Ectodermal cell (in vitro differentiated cells): ENCODE data around the gene EXOC6.
A peak's percentile ranks its signal among the peaks of the same experiment; 100 is the strongest.

Experiments used
- H3K27ac ChIP-seq: 2 replicates; pipeline ENCODE4 v1.7.0; 2013; ENCODE audit warnings: mild to moderate bottlenecking, low read depth, low read length; ENCODE audit not compliant: insufficient read depth, poor library complexity, severe bottlenecking
- H3K27me3 ChIP-seq: 2 replicates; pipeline ENCODE4 v1.7.0; 2013; ENCODE audit warnings: mild to moderate bottlenecking, low read length; ENCODE audit not compliant: insufficient read depth, control insufficient read depth, poor library complexity, severe bottlenecking
- H3K36me3 ChIP-seq: one replicate; pipeline ENCODE4 v1.7.0; 2013; ENCODE audit warnings: low read length; ENCODE audit not compliant: control insufficient read depth, insufficient read depth
- H3K4me1 ChIP-seq: one replicate; pipeline ENCODE4 v1.7.0; 2013; ENCODE audit warnings: low read length; ENCODE audit not compliant: control insufficient read depth, insufficient read depth
- H3K4me3 ChIP-seq: 2 replicates; pipeline ENCODE4 v1.7.0; 2013; ENCODE audit warnings: low read depth, low read length, control low read depth; ENCODE audit not compliant: insufficient read depth
- H3K9me3 ChIP-seq: 2 replicates; pipeline ENCODE4 v1.7.0; 2013; ENCODE audit warnings: mild to moderate bottlenecking, low read length, moderate library complexity; ENCODE audit not compliant: control insufficient read depth
- WGBS, 2 experiments: methylation state at CpG; one replicate each; pipeline ENCODE4 v1.1.7; 2013; ENCODE audit warnings: missing lambda C conversion rate in 2 of 2; 5-methylcytosine and 5-hydroxymethylcytosine counted together

The EXOC6 gene

GRCh38 chr10:92848037-92848440 is 281 bp upstream of the EXOC6 start:
- Histone ChIP-seq H3K27ac (no peak overlapping the region), H3K4me1 (no peaks in the 10 kb centered on the region), H3K36me3 (no peaks in the 10 kb centered on the region), H3K4me3 (peak overlapping the region; percentile 80), H3K27me3 (peaks cover 20% of the 10 kb centered on the region), H3K9me3 (no peaks in the 10 kb centered on the region)
- WGBS, 2 experiments, result 5% methylated on average over 32 of the region's 32 CpGs

- Histone ChIP-seq H3K27ac (no peak overlapping the region), H3K4me1 (no peaks in the 10 kb centered on the region), H3K4me3 (peak overlapping the region; percentile 80), H3K36me3 (no peaks in the 10 kb centered on the region), H3K9me3 (no peaks in the 10 kb centered on the region), H3K27me3 (peaks cover 20% of the 10 kb centered on the region)
- 0 to 5% methylated on average over 6 to 7 of the region's 7 CpGs for WGBS, 2 experiments
Measured at GRCh38 chr10:92849234-92849525, 860 bp downstream of the EXOC6 start.

GRCh38 chr10:92849576-92850090 is 1.3 kb downstream of the EXOC6 start:
- H3K27ac ChIP-seq, result no peak overlapping the region
- no peaks in the 10 kb centered on the region for H3K4me1 ChIP-seq
- H3K9me3 ChIP-seq, result no peaks in the 10 kb centered on the region
- H3K4me3 ChIP-seq, result peak overlapping the region; percentile 80
- 82 to 94% methylated on average over 2 of the region's 2 CpGs for WGBS, 2 experiments
- H3K27me3 ChIP-seq, result peaks cover 20% of the 10 kb centered on the region
- H3K36me3 ChIP-seq, result no peaks in the 10 kb centered on the region

- no peak overlapping the region for H3K4me3 ChIP-seq
- H3K36me3 ChIP-seq, result no peaks in the 10 kb centered on the region
- no peaks in the 10 kb centered on the region for H3K9me3 ChIP-seq
- WGBS, 2 experiments, result 100% methylated on average over 1 of the region's 2 CpGs; no CpG with 5 or more reads in 1 of the 2 experiments
- no peaks in the 10 kb centered on the region for H3K4me1 ChIP-seq
- peaks cover 20% of the 10 kb centered on the region for H3K27me3 ChIP-seq
- no peak overlapping the region for H3K27ac ChIP-seq
Measured at GRCh38 chr10:92850185-92850584, 1.9 kb downstream of the EXOC6 start.

- Histone ChIP-seq H3K36me3 (no peaks in the 10 kb centered on the region), H3K27me3 (peaks cover 20% of the 10 kb centered on the region), H3K4me1 (no peaks in the 10 kb centered on the region), H3K27ac (no peak overlapping the region), H3K9me3 (no peaks in the 10 kb centered on the region), H3K4me3 (no peak overlapping the region)
- 96 to 97% methylated on average over 4 of the region's 4 CpGs for WGBS, 2 experiments
Measured at GRCh38 chr10:92851003-92851402, 2.7 kb downstream of the EXOC6 start.

DNA sequence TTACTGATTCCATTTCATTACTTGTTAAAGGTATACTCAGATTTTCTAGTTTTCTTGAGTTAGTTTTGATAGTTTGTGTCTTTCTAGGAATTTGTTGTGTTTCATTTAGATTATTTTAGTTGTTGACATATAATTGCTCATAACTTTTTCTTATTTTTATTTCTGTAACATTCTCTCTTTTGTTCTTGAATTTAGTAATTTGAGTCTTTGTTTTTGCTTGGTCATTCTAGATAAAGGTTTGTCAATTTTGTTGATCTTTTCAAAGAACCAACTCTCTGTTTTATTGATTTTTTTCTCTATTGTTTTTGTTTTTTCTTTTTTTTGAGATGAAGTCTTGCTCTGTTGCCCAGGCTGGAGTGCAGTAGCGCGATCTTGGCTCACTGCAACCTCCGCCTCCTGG is 7.2 kb downstream of the EXOC6 start:
- WGBS, 2 experiments, result 97 to 100% methylated on average over 3 of the region's 3 CpGs
- Histone ChIP-seq H3K27ac (no peak overlapping the region), H3K36me3 (peaks cover 6% of the 10 kb centered on the region), H3K4me3 (no peak overlapping the region), H3K4me1 (no peaks in the 10 kb centered on the region), H3K27me3 (no peaks in the 10 kb centered on the region), H3K9me3 (peaks cover 4% of the 10 kb centered on the region)

- Histone ChIP-seq H3K4me1 (no peaks in the 10 kb centered on the region), H3K4me3 (no peak overlapping the region), H3K27ac (no peak overlapping the region), H3K27me3 (no peaks in the 10 kb centered on the region), H3K36me3 (peaks cover 6% of the 10 kb centered on the region), H3K9me3 (peaks cover 4% of the 10 kb centered on the region)
- 97 to 100% methylated on average over 3 to 4 of the region's 4 CpGs for WGBS, 2 experiments
Measured at GRCh38 chr10:92857904-92858514, 9.7 kb downstream of the EXOC6 start.

DNA sequence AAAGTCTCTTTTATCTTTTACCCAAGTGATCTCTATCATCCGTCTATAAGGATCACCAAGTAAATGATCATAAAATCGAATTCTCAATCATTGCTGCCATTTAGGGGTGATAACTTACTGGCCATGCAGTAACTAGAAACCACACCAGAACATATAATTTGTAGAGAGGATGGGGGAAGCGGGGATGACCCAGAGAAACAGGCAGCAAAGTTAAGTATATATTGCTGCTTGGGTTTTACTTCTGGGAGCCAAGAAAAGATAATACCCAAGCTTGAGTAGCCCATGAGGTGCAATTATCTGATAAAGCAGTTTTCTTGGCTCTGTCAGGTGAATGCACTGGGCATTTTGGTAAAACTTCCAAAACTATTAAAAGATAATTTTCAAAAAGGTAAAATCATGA is 18.9 kb downstream of the EXOC6 start:
- no peaks in the 10 kb centered on the region for H3K9me3 ChIP-seq
- no peaks in the 10 kb centered on the region for H3K4me1 ChIP-seq
- no peak overlapping the region for H3K27ac ChIP-seq
- whole genome bisulfite sequencing, 2 experiments, result 91 to 94% methylated on average over 3 of the region's 3 CpGs
- no peak overlapping the region for H3K4me3 ChIP-seq
- no peaks in the 10 kb centered on the region for H3K36me3 ChIP-seq
- H3K27me3 ChIP-seq, result no peaks in the 10 kb centered on the region

GRCh38 chr10:92868036-92868435 is 19.7 kb downstream of the EXOC6 start:
- H3K9me3 ChIP-seq, result no peaks in the 10 kb centered on the region
- no peak overlapping the region for H3K4me3 ChIP-seq
- no peaks in the 10 kb centered on the region for H3K27me3 ChIP-seq
- WGBS, 2 experiments, result 85 to 86% methylated on average over 3 of the region's 3 CpGs
- H3K27ac ChIP-seq, result no peak overlapping the region
- H3K36me3 ChIP-seq, result no peaks in the 10 kb centered on the region
- no peaks in the 10 kb centered on the region for H3K4me1 ChIP-seq

DNA sequence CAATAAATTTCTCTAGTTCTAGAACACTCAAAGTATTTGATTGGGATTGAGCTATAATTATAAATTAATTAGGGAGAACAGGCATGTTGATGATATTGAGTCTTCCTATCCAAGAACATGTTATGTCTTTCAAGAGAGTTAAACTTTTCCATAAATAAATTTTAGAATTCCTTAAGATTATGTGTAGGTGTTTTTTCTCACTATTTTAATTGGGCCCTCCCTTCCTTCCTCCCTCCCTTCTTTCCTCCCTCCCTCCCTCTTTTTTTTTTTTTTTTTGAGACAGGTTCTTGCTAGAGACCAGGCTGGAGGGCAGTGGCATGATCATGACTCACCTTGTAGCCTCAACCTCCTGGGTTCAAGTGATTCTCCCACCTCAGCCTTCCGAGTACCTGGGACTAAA is 20.2 kb downstream of the EXOC6 start:
- WGBS, 2 experiments, result 83 to 100% methylated on average over 1 of the region's 1 CpG
- H3K36me3 ChIP-seq, result no peaks in the 10 kb centered on the region
- H3K27me3 ChIP-seq, result no peaks in the 10 kb centered on the region

GRCh38 chr10:92873029-92873428 is 24.7 kb downstream of the EXOC6 start:
- no peaks in the 10 kb centered on the region for H3K36me3 ChIP-seq
- no peak overlapping the region for H3K27ac ChIP-seq
- H3K4me1 ChIP-seq, result no peaks in the 10 kb centered on the region
- 100% methylated on average over 2 of the region's 3 CpGs for WGBS, 2 experiments
- H3K27me3 ChIP-seq, result no peaks in the 10 kb centered on the region
- no peaks in the 10 kb centered on the region for H3K9me3 ChIP-seq
- no peak overlapping the region for H3K4me3 ChIP-seq

More for the DNA sequence above, 20.2 kb downstream of the EXOC6 start:
- no peak overlapping the region for H3K4me3 ChIP-seq
- H3K27ac ChIP-seq, result no peak overlapping the region
- no peaks in the 10 kb centered on the region for H3K9me3 ChIP-seq
- no peaks in the 10 kb centered on the region for H3K4me1 ChIP-seq
